MM.1S (cell line): ENCODE measurements around the gene DDX1.
A peak's percentile ranks its signal among the peaks of the same experiment; 100 is the strongest.

ENCODE experiments used
- DNase-seq: peaks from one replicate; pipeline ENCODE4 v3.0.0-alpha.2; 2015
- H2AFZ ChIP-seq: fragments of 300-600 bp; sonication (generic); 2 replicates; pipeline ENCODE4 v1.6.0; 2016; ENCODE audit warnings: antibody characterized with exemption, low read length
- H3F3A ChIP-seq: fragments of 300-600 bp; sonication (generic); 2 replicates; pipeline ENCODE4 v1.6.1; 2016; ENCODE audit warnings: mild to moderate bottlenecking, antibody characterized with exemption, low read length, moderate library complexity, mixed read lengths; ENCODE audit not compliant: insufficient read depth
- H3K27ac ChIP-seq: fragments of 300-600 bp; sonication (generic); 2 replicates; pipeline ENCODE4 v1.5.1; 2016; ENCODE audit warnings: mild to moderate bottlenecking, low read length
- H3K27me3 ChIP-seq: fragments of 300-600 bp; sonication (generic); replicated peaks from 2 replicates; pipeline ENCODE4 v1.6.0; 2016; ENCODE audit warnings: low read length; ENCODE audit not compliant: insufficient read depth
- H3K36me3 ChIP-seq: fragments of 300-600 bp; sonication (generic); replicated peaks from 2 replicates; pipeline ENCODE4 v1.6.1; 2016; ENCODE audit warnings: mild to moderate bottlenecking, low read length, mixed read lengths; ENCODE audit not compliant: insufficient read depth
- H3K4me1 ChIP-seq: fragments of 300-600 bp; sonication (generic); 2 replicates; pipeline ENCODE4 v1.6.1; 2016; ENCODE audit warnings: low read length, mixed read lengths
- H3K4me2 ChIP-seq: fragments of 300-600 bp; sonication (generic); 2 replicates; pipeline ENCODE4 v1.6.0; 2016; ENCODE audit warnings: low read depth, low read length
- H3K4me3 ChIP-seq: fragments of 300-600 bp; sonication (generic); 2 replicates; pipeline ENCODE4 v1.5.1; 2016; ENCODE audit warnings: low read length, mixed read lengths
- H3K79me2 ChIP-seq: fragments of 300-600 bp; sonication (generic); 2 replicates; pipeline ENCODE4 v1.6.1; 2016; ENCODE audit warnings: mixed run types, low read length, mixed read lengths
- H3K9ac ChIP-seq: fragments of 300-600 bp; sonication (generic); 2 replicates; pipeline ENCODE4 v1.6.1; 2016; ENCODE audit warnings: low read length, mixed read lengths
- H3K9me2 ChIP-seq: fragments of 300-600 bp; sonication (generic); replicated peaks from 2 replicates; pipeline ENCODE4 v1.6.1; 2016; ENCODE audit warnings: mild to moderate bottlenecking, low read length, mixed read lengths; ENCODE audit not compliant: insufficient read depth
- H3K9me3 ChIP-seq: fragments of 300-600 bp; sonication (generic); replicated peaks from 2 replicates; pipeline ENCODE4 v1.6.1; 2016; ENCODE audit warnings: mild to moderate bottlenecking, low read length, mixed read lengths; ENCODE audit not compliant: insufficient read depth
- H4K20me1 ChIP-seq: fragments of 300-600 bp; sonication (generic); 2 replicates; pipeline ENCODE4 v1.6.1; 2016; ENCODE audit warnings: mild to moderate bottlenecking, low read length, moderate library complexity, mixed read lengths; ENCODE audit not compliant: insufficient read depth
- EZH2 ChIP-seq: fragments of 300-600 bp; sonication (generic); optimal IDR thresholded peaks from 2 replicates; pipeline ENCODE3; 2017; ENCODE audit warnings: low read depth, mild to moderate bottlenecking, antibody characterized with exemption, low read length, mixed read lengths
- EZH2phosphoT487 ChIP-seq: fragments of 300-600 bp; sonication (generic); IDR thresholded peaks from 2 replicates; pipeline ENCODE4 v1.6.1; 2018; ENCODE audit warnings: antibody characterized with exemption, low read length
- TF ChIP-seq, protein P1 (sequence below): fragments of 300-600 bp; sonication (generic); IDR thresholded peaks from 2 replicates; pipeline ENCODE4 v1.5.1; 2016; ENCODE audit warnings: antibody characterized with exemption, low read length, mixed read lengths

Gene DDX1

DNA sequence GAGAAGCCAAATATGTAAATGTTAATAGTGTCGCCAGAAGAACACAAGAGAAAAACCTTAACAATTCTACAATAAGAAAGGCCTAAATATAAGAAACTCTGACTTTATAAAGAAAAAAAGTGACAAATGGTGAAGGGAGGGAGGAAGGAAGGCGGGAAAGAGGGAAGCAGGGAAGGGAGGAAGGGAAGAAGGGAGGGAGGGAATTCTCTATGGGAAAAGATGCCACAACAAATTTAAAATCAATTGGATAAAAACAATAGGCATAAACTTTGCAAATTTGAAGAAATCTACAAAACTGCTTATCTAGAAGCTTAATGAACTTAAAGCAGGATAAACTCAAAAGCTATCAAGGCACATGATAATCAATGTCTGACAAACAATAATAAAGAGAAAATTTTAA, 47.4 kb upstream of the DDX1 start:
- peaks cover 16% of the 10 kb centered on the region for H3K4me1 ChIP-seq
- no peak for DNase-seq
- no peak overlapping the region for H3K27ac ChIP-seq
- no peak overlapping the region for H3K4me3 ChIP-seq
- no peaks in the 10 kb centered on the region for H4K20me1 ChIP-seq
- no peaks in the 10 kb centered on the region for H3K9me2 ChIP-seq
- no peaks in the 10 kb centered on the region for H3K36me3 ChIP-seq
- no peaks in the 10 kb centered on the region for H3K79me2 ChIP-seq
- no peaks in the 10 kb centered on the region for H3K9me3 ChIP-seq
- H3K4me2 ChIP-seq: no peak overlapping the region
- no peak overlapping the region for H3K9ac ChIP-seq
- TF ChIP-seq EZH2 (no peak), EZH2phosphoT487 (no peak)
- TF ChIP-seq, protein P1, sequence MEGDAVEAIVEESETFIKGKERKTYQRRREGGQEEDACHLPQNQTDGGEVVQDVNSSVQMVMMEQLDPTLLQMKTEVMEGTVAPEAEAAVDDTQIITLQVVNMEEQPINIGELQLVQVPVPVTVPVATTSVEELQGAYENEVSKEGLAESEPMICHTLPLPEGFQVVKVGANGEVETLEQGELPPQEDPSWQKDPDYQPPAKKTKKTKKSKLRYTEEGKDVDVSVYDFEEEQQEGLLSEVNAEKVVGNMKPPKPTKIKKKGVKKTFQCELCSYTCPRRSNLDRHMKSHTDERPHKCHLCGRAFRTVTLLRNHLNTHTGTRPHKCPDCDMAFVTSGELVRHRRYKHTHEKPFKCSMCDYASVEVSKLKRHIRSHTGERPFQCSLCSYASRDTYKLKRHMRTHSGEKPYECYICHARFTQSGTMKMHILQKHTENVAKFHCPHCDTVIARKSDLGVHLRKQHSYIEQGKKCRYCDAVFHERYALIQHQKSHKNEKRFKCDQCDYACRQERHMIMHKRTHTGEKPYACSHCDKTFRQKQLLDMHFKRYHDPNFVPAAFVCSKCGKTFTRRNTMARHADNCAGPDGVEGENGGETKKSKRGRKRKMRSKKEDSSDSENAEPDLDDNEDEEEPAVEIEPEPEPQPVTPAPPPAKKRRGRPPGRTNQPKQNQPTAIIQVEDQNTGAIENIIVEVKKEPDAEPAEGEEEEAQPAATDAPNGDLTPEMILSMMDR: no peak
- peaks cover 6% of the 10 kb centered on the region for H3F3A ChIP-seq
- H3K27me3 ChIP-seq: no peaks in the 10 kb centered on the region
- H2AFZ ChIP-seq: no peak overlapping the region

DNA sequence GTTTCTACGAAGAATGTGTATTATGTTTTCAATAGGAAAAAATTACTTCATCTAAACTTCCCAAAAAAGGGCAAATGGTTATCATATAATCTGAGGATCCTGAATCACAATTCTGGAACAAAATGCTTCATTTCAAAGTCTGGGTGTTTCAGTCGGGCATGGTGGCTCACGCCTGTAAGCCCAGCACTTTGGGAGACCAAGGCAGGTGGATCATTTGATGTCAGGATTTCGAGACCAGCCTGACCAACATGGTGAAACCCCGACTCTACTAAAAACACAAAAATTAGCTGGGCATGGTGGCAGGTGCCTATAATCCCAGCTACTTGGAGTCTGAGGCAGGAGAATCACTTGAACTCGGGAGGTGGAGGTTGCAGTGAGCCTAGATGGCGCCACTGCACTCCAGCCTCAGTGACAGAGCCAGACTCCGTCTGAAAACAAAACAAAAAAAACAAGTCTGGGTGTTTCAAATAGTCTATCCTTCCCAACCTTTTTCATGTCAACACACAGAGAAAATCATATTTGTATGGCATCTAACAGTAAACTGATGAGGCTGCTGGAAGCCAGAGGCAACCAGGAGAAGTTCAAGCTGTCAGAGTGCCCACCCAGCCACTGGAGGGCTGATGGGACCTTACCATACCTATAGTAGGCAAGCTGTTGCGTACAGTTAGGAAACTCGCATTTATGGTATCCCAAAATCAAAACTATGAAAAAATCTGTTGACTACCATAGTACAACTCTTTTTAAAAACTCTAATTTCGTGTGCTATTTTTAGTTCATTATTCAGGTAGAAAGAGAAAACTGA, 45.2 kb upstream of the DDX1 start:
- no peaks in the 10 kb centered on the region for H3K36me3 ChIP-seq
- no peak for TF ChIP-seq EZH2
- TF ChIP-seq, protein P1: peak; percentile 17

DNA sequence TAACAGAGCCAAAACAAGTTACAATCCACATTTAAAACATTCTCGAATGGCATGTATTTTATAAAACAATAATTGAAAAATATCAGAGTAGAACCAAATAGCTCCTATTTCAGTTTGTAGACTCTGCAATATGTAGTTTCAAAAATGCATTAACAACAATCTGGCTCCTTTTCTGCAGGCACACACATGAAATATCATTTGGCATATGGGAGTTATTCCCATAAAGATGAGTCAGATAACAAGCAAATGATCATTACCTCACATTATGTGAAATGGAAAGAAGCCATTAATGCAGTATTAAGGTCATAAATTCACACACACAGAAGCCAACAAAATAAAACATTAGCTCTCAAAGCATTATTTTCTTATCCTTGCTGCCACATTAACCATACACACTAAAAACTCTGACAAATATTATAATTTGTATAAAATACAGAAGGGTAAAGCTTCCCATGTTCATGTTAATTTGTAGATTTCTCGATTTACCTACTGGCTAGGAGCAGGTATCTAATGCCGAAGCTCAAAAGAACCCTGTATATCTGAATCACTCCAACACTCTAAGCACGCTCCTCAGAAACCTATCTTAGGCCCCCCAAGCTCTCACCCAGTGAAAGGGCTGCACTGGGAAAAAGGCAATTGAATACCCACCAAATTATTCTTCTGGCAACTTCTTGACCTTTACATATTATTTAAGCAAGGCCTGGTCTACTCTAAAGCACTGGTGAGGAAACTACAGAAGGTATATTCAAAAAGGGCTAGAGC, 44.4 kb upstream of the DDX1 start:
- no peaks in the 10 kb centered on the region for H3K4me1 ChIP-seq
- no peaks in the 10 kb centered on the region for H3K36me3 ChIP-seq
- H3K4me2 ChIP-seq: no peak overlapping the region
- H3K9ac ChIP-seq: no peak overlapping the region
- TF ChIP-seq EZH2 (no peak), EZH2phosphoT487 (no peak)
- TF ChIP-seq, protein P1: no peak
- no peak overlapping the region for H3K4me3 ChIP-seq
- H4K20me1 ChIP-seq: no peaks in the 10 kb centered on the region
- no peak overlapping the region for H2AFZ ChIP-seq
- H3K9me3 ChIP-seq: no peaks in the 10 kb centered on the region
- H3K27me3 ChIP-seq: no peaks in the 10 kb centered on the region
- H3K79me2 ChIP-seq: no peaks in the 10 kb centered on the region
- H3F3A ChIP-seq: no peaks in the 10 kb centered on the region
- no peak overlapping the region for H3K27ac ChIP-seq
- no peaks in the 10 kb centered on the region for H3K9me2 ChIP-seq
- DNase-seq: no peak

More for the DNA sequence above, 45.2 kb upstream of the DDX1 start:
- Histone ChIP-seq H3K4me3 (no peak overlapping the region), H3F3A (no peaks in the 10 kb centered on the region), H3K79me2 (no peaks in the 10 kb centered on the region), H3K4me2 (no peak overlapping the region), H3K27ac (no peak overlapping the region), H3K9ac (no peak overlapping the region), H3K9me2 (no peaks in the 10 kb centered on the region), H4K20me1 (no peaks in the 10 kb centered on the region), H3K9me3 (no peaks in the 10 kb centered on the region), H2AFZ (no peak overlapping the region), H3K4me1 (no peaks in the 10 kb centered on the region), H3K27me3 (no peaks in the 10 kb centered on the region)
- no peak for DNase-seq
